HG03439 (cell line): ENCODE results near the gene SIRPA.
A peak's percentile ranks its signal among the peaks of the same experiment; 100 is the strongest.

Experiments
- ATAC-seq: cut with Tn5 transposase; IDR thresholded peaks from one replicate; pipeline ENCODE4 v1.9.1; 2021; ENCODE audit warnings: mild to moderate bottlenecking, moderate library complexity; ENCODE audit not compliant: unreplicated experiment

Gene SIRPA

DNA sequence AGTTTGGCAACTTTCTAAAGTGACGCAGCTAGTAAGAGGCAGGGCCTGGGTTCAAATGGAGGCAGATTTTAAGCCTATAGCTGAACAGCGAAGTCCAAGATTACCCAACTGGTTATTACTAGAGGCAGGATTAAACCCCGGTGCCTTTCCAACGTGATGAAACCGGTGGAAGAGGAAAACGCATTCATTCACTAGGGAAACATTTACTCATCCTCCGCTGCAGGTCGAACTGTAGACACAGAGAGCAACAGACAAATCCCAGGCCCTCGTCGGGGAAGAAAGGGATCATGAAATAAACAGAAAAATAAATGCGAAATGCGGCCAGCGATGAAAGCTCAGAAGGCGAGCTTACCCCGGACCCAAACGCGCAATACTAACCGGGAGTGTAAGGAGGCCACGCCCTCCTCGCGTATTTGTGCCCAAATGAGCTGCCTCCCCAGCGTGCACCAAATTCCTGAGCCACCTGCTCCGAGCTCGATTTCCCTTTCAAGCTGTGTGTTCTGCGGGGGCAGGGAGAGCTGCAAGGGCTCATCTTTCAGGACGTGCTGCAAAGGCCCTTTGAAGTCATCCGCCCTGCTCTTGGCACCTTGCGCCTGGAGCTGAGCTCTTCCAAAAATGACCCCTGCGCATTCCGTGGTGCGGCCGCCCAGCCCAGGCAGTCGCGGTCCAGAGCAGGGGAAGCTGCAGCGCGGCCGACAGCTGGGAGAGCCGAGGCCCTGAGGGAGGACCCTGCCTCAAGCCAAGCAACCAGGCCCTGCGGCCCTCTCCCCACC lies 51.7 kb downstream of the SIRPA start:
- no peak for ATAC-seq

DNA sequence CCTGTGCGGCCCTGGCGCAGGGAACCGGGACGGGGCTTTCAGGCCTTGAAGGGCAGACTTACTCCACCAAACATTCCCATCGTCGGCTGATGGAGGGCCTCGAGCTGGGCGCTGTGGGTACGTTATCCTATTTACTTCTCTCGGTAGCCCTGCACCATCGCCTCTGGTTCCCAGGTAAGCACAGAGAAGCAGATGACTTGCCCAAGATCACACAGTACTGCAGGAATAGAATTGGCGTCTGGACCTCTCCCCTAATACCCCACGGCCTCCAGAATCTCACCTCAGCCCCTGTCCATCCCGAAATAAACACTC lies 52.3 kb downstream of the SIRPA start:
- ATAC-seq = no peak

DNA sequence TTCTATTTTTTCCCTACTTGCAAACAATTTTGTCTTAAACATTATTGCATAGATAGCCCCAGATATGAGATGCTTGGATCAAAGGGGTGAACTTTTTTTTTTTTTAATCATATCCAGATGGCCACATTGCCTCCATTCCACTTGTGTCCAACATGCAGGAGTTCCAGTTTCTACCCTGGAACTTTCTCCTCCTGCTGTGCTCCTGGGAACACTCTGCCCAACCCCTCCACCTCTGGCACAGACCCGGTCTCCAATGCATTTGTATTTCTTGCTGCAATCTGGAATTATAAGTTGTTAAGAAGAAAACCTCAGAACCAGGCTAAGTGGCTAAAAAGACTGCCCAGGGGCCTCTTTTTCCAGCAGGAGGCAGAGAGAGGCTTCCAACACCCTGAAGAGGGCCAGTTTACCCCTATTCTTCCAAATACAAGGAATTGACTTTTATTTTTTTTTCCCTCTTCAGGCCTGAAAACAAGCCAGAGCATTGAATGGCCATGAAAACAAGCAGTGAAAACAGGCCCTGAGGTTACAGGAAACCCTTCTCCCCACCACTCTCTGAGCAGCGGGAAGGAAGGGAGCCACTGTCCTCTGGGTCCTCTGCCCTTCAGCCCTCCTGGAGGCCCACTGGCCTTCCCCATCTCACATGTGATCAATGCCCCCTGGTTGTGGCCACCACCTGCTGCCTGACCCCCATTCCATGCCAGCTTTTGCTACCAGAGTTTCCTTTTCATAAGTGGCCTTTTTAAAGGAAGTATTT lies 54.3 kb downstream of the SIRPA start:
- no peak for ATAC-seq

DNA sequence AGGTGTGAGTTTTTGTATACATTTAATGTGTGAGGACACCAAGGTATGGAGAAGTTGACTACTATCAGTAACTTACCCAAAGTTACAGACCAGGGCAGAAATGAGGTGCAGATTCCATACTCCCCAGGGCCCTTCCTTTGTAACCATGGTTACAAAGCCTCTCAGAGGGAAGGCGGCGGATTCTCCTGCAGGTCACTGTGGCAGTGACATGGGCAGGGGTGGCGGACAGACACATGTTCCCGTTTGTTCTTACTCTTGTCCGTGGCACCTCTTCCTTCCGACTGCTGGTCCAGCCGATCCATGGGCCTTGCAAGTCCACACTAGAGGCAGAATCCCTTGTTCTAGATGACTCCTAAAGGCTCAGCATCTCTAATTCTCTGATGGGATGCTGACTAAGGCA lies 55.6 kb downstream of the SIRPA start:
- no peak for ATAC-seq

DNA sequence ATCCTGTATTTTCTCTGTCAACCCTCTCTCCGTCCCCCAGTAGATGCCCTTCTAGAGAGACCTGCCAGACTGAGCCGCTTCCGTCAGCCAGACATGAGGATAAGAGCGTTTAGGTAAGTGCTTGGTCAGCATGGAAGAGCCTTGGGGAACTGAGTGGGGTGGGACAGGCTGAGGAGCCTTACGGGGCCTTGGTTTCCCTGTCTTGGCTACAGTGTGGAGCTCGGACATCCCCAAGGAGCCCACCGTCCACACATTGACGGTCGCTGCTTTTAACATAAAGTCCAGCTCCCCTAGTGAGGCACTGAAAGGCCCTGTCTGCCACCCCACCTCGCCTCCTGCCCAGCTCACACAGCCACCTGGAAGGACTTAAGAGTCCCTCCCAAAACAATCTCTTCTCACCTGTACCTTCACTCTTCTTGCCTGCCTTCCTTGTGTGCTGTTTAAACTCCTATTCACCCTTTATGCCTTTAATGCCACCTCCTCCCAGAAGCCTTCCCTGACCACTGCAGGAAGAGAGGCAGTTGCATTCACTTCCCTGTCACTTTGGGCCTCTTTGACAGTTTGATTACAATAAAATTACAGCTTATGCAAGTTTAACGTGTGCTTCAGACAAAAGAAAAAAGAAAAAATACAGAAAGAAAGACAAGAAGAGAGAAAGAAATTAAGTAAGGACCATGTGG lies 56.4 kb downstream of the SIRPA start:
- ATAC-seq = no peak

DNA sequence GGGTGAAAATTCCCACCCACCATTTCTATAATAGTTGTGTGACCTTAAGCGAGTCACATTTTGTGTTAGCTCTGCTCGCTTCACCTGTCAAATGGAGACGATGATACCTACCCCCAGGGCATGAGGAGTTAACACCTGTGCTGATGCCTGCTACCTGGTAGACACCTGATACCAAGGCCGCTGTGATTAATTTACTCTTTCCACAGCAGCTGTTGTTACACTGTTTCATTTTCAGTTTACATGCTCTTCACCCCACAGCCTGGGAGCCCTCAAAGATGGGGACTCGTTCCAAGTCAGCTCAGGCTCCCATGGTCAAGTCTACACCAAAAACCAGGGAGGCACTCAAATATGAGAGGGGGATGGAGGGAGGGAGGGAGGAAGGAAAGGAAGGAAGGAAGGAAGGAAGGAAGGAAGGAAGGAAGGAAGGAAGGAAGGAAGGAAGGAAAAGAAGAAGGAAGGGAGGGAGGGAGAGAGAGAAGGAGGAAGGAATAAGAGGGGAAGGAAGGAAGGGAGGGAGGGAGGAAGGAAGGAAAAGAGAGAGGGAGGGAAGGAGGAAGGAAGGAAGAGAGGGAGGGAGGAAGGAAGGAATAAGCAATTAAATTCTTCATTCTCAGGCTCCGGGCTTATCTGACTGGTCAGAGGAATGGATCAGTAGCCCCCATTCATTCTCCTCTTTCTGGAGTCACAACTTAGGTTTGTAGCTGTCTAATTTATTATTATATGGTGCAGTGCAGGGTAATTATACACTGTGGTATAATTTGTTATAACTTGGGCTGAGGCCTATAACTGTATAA lies 57.7 kb downstream of the SIRPA start:
- peak; percentile 67 for ATAC-seq

DNA sequence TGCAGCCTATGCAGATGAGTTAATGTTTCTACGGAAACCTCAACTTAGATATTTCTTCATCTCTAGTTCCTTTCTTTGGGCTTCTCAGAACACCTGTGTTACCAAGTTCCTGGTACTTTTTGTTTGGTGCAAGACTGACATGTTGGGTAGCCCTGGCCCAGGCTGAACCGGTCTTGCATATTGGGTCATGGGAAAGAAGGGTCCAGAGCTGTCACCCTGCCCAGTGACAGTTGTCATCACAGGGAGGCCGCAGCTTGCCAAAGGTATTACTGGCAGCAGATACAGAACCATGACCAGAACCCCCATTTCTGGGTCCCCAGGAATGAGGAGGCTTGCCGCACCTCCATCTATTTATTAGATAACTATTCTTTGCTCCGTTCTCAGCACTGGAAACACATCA lies 58.4 kb downstream of the SIRPA start:
- ATAC-seq = no peak

DNA sequence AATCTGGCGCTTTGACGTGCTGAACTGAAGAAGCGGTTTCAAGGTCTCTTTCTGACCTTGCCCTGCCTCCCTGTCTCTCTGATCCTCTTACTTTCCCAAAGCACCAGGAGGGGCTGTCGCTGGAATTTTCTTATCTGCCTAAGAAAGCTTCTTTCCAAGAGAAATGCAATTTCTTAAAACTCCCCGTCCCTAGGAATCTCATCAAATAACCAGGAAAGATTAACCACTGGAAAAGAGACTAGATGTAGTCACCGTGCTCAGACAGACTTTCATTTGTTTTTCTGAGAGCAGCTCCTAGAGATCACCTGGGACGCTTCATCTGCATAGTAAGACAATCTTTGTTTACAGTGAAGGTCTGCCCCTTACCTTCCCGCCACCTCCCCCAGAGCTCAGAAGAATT lies 60.0 kb downstream of the SIRPA start:
- ATAC-seq = no peak

DNA sequence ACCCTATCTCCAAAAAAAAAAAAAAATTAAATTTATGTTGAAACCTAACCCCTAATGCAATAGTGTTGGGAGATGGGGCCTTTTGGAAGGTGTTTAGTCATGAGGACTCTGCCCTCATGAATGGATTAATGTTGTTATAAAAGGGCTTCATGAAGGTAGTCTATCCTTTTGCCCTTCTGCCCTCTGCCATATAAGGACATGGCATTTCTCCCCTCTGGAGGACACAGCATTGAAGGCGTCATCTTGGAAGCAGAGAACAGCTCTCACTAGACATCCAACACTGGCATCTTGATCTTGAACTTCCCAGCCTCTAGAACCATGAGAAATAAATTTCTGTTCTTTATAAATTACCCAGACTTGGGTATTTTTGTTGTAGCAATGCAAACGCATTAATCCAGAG lies 63.2 kb downstream of the SIRPA start:
- no peak for ATAC-seq

DNA sequence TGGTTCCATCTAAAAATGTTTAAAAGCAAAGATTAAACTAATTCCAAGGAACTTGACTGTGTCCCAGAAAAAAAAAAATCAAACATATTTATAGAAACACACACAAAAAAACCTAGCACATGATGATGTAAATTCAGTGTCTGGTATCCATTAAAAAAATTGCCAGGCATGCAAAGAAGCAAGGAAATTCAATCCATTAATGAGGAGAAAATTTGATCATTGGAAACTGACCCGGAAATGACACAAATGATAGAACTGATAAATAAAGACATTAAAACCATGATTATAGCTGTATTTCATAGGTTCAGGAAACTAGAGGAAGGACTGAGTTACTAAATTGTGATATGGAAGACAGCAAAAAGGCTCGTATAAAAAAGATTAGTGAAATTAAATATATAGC lies 63.9 kb downstream of the SIRPA start:
- no peak for ATAC-seq

DNA sequence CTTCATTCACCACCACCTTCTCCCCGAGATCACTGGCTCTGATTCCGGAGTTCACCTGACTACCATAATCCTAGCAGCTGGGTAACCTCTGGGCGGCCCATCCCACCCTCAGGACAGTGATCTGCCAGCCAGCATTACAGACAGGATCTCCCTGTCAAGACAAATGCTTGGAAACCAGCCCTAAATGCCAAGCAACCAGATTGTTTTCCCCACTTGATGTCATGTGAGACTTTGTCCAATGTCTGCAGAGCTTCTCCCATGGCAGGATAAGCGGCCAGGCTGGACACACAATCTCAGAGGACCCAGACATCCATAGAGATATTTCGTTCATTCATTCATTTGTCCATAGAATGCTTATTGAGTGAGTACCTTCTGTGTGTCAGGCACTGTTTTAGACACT lies 66.2 kb downstream of the SIRPA start:
- no peak for ATAC-seq

DNA sequence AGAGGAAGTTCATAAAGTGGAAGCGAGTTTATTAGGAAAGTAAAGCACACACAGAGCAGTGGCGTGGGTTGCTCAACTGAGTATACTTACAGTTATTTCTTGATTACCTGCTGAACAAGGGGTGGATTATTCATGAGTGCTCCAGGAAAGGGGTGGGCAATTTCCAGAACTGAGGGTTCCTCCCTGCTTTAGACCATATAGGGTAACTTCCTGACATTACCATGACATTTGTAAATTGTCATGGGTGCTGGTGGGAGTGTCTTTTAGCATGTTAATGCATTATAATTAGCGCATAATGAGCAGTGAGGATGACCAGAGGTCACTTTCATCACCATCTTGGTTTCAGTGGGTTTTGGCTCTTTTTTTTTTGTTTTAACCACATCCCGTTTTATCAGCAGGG lies 68.9 kb downstream of the SIRPA start:
- no peak for ATAC-seq

DNA sequence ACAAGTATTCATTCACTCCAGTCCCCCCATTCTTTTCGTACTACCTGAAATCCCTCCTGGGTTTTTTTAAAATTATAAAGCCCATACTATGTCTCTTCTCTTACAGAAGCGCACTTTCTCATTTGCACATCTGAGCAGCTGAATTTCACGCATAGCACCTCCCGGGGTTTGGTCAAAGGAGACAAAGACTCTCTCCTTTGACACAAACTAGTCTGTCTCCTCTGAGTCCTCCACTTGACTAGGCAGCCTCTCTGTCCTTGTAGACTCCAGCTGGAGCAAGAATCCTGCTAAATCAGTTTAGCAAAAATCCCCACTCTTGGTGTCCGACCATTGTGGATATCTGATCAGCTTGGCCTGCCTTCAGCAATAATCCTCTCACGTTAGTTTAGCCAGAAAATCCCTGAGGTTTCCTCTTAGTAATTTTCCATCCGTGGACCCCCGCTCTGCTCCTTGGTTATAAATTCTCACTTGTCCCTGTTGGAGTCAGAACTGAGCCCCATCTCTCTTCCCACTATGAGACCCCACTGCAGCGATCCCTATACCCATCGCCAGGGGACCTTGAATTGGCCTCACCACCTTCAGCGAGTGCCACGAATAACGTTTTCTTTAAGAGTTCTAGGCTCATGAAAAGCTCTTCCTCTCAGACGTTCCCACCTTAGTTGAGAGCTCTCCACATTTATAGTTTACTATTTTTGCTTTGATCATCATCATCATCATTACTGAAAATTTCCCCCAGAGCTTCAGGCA lies 69.6 kb downstream of the SIRPA start:
- no peak for ATAC-seq

DNA sequence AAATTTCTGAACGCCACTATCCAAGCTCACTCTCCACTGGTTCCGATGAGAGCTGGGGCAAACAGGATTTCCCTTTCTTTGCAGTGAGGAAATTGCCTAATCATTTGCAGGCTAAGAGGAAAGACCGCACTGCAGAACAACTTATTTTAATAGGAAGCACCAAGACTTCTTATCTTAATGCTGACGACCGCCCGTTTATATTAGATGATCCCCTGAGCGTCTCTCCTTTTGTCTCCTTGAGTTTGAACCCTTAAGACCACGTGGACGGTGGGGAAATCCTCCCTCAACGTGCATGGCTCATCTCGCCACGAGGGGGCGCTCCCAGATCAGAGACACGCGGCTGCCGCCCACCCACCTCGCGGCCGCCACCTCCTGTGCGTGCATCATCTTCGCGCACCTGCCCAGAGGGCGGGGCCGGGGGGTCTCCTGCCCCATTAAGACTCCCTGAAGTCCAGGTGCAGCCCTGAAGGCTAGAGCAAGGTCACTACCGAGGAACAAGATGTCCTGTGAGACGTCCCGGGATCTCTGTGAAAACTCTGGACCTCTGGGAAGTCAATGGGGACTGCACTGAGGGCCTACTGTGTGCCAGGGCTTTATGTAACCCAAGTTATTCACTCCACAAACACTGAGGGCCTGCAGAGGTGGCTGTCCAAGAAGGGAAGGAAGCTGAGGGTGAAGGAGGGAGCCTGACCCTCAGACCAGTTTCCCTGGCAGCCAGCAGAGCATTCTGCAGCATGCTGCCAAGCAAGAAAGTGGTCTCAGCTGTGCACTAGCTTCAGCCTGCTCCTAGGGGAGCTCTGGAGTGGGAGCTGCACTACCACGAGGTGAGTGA lies 70.5 kb downstream of the SIRPA start:
- ATAC-seq = no peak

DNA sequence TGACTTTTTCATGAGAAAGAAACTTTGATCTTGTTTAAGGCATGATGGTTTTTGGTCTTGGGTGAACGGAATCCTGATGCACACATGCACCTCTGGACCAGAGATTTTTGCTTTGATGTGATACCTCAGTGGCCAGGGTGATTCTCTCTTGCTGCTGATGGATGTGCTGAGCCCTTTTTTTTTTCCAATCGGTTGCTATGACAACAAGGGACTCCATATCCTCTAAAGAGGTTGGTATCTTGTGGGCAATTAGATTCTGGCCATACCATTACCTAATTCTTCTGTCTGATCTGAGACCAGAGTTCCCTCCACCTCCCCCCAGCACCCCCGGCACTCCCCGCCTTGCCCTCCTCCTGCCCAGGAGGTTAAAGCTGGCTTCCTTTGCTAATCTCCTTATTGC lies 73.8 kb downstream of the SIRPA start:
- no peak for ATAC-seq

DNA sequence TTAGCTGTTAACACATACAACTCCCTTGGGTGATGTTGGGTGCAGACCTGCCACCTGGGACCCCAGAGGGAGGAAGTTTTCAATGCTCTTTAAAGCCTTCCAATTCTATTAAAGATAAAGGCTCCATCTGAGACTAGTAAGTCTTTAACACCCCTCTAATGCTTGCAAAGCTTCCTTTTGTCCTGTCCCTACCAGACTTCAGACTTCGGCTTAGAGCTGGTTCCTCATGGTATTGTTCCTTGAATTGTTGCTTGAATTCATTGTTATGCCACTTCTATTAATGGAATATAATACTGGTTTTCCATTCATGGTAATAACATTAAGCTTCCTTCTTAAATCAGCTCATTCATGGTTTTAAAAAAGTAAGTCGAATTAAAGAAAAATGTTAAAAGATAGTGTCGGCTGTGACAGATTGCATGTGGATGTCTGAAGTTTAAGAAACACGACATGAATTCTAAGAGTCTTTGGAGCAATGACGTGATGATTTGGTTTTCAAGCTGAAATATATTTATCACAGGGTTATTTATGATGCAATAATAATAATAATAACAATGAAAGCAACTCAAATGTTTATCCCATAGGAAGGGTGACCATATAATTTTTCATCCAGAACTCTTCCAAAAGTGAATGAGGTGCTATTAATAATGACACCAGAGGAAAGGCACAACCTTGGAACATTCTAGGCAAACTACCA lies 76.8 kb downstream of the SIRPA start:
- no peak for ATAC-seq

DNA sequence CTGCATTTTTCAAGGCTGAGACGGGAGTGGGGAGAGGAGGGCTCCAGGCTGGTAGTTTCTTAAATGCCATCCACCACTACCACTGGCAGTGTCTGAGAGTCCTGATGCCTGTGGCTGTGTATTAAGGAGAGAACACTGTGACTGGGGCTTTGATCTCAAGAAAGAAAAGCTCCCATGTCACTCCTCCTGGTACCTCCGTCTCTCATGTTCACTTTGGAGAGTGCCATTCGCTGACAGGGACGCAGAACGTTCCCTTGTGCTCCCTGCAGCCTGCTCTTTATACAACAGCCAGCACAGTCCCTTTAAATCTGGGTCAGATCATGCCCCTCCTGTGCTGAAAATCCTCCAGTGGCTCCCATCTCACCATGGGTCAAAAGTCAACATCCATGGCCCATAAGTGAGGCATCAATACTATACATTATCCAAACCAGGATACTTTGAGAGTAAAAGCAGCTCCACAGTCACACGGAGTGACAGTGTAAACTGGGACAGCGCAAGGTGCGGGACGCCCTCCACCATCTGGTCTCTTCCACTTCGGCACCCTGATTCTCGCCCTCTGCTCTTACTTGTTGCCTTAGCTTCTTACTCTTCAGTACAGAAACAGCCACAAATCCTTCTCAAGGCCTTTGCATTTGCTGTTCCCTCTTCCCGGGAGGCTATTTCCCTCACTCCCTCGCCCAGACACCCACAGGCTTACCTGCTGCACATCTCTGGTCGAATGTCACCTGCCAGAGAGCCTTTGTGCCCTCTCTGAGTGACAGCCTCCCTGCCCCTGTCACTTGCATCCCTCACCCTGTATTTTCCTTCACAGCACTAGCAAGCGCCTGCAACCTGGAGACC lies 78.6 kb downstream of the SIRPA start:
- ATAC-seq = no peak

DNA sequence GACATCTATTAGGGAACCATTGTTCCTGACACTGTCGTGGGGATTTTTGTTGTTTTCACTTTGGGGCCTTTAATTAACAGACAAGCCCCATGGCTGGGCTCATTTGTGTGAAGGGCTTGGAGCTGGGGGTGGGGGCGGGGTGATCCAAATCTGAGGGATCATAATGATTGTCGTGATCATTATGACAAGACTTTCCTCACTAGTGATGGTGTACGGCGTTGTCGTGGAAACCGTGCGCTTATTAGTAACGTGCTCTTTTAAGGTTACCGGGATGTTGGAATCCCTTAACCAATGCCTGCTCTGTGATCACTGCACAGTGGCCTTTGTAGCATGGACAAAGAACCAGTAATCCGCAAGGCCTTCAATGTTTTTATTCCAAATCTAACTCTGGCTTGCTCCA lies 80.1 kb downstream of the SIRPA start:
- ATAC-seq = no peak
